ENCODE data around the gene GPR141.
A peak's percentile ranks its signal among the peaks of the same experiment; 100 is the strongest.

The GPR141 gene

DNA sequence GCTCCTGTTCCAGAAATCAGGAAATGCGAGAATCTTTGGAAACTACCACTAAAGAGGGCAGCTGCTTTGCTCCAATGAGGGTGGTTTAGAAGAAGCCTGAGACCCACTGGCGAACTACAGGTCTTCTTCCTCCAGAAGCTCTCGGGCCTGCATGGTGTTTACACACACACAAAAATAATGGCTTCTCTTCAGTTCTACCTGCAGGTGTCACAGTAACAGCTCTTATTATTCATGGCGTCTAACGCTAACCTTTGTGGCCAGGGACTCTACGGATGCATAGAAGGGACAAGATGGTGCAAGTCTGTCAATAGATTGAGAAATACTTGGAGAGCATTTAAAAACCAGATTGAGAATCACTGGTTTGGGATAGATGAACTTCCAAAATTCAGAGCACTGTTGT is 22.4 kb downstream of the GPR141 start:
- peak overlapping the region; percentile 77; the same call in 1 of the 2 replicates for H2AFZ ChIP-seq (ENCODE audit: low read depth, low read length)
- no peaks in the 10 kb centered on the region for H3K36me3 ChIP-seq (replicated peaks; ENCODE audit: low read depth, low read length)
- no peaks in the 10 kb centered on the region for H3K27me3 ChIP-seq (ENCODE audit: low read depth, low read length)
- H4K20me1 ChIP-seq (ENCODE audit: insufficient read depth, low read length): no peaks in the 10 kb centered on the region
- no peak overlapping the region for H3K4me3 ChIP-seq (ENCODE audit: low read length)
- H3K4me1 ChIP-seq (ENCODE audit: low read length): peaks cover 11% of the 10 kb centered on the region
- H3K79me2 ChIP-seq (ENCODE audit: low read length): no peaks in the 10 kb centered on the region
- no peak overlapping the region for H3K27ac ChIP-seq (ENCODE audit: low read length)
- H3K9me3 ChIP-seq (ENCODE audit: insufficient read depth, low read length): no peaks in the 10 kb centered on the region
- peak; percentile 34; the same call in 1 of the 2 replicates for TF ChIP-seq CTCF (IDR thresholded peaks at IDR 0.05; ENCODE audit: low read depth, low read length)
- TF ChIP-seq EZH2phosphoT487 (IDR thresholded peaks at IDR 0.05; ENCODE audit: low read depth): no peak
- H3K9ac ChIP-seq (ENCODE audit: low read length): no peak overlapping the region
- peak overlapping the region; percentile 35 for H3K4me2 ChIP-seq (ENCODE audit: low read length)

- H3K27ac ChIP-seq (ENCODE audit: low read length): no peak overlapping the region
- no peak overlapping the region for H3K4me2 ChIP-seq (ENCODE audit: low read length)
- H2AFZ ChIP-seq (ENCODE audit: low read depth, low read length): no peak overlapping the region
- H3K36me3 ChIP-seq (replicated peaks; ENCODE audit: low read depth, low read length): no peaks in the 10 kb centered on the region
- H4K20me1 ChIP-seq (ENCODE audit: insufficient read depth, low read length): no peaks in the 10 kb centered on the region
- no peak overlapping the region for H3K4me3 ChIP-seq (ENCODE audit: low read length)
- H3K27me3 ChIP-seq (ENCODE audit: low read depth, low read length): no peaks in the 10 kb centered on the region
- no peaks in the 10 kb centered on the region for H3K79me2 ChIP-seq (ENCODE audit: low read length)
- peaks cover 11% of the 10 kb centered on the region for H3K4me1 ChIP-seq (ENCODE audit: low read length)
- no peaks in the 10 kb centered on the region for H3K9me3 ChIP-seq (ENCODE audit: insufficient read depth, low read length)
- H3K9ac ChIP-seq (ENCODE audit: low read length): no peak overlapping the region
- TF ChIP-seq CTCF (IDR thresholded peaks at IDR 0.05; ENCODE audit: low read depth, low read length) (no peak), EZH2phosphoT487 (IDR thresholded peaks at IDR 0.05; ENCODE audit: low read depth) (no peak)
Measured at GRCh38 chr7:37706804-37707203, 23.2 kb downstream of the GPR141 start.

- Histone ChIP-seq H3K27me3 (ENCODE audit: low read depth, low read length) (no peaks in the 10 kb centered on the region), H3K9ac (ENCODE audit: low read length) (no peak overlapping the region), H3K4me3 (ENCODE audit: low read length) (no peak overlapping the region), H3K27ac (ENCODE audit: low read length) (no peak overlapping the region), H3K36me3 (replicated peaks; ENCODE audit: low read depth, low read length) (no peaks in the 10 kb centered on the region), H2AFZ (ENCODE audit: low read depth, low read length) (no peak overlapping the region), H3K9me3 (ENCODE audit: insufficient read depth, low read length) (no peaks in the 10 kb centered on the region), H3K4me1 (ENCODE audit: low read length) (peaks cover 11% of the 10 kb centered on the region), H3K4me2 (ENCODE audit: low read length) (no peak overlapping the region), H3K79me2 (ENCODE audit: low read length) (no peaks in the 10 kb centered on the region), H4K20me1 (ENCODE audit: insufficient read depth, low read length) (no peaks in the 10 kb centered on the region)
- TF ChIP-seq EZH2phosphoT487 (IDR thresholded peaks at IDR 0.05; ENCODE audit: low read depth) (no peak), CTCF (IDR thresholded peaks at IDR 0.05; ENCODE audit: low read depth, low read length) (no peak)
Measured at GRCh38 chr7:37707754-37708485, 24.4 kb downstream of the GPR141 start.

- peak overlapping the region; percentile 8; the same call in 1 of the 2 replicates for H3K4me3 ChIP-seq (ENCODE audit: low read length)
- H2AFZ ChIP-seq (ENCODE audit: low read depth, low read length): no peak overlapping the region
- peak overlapping the region; percentile 50 for H3K4me2 ChIP-seq (ENCODE audit: low read length)
- H3K4me1 ChIP-seq (ENCODE audit: low read length): peaks cover 11% of the 10 kb centered on the region
- no peak overlapping the region for H3K27ac ChIP-seq (ENCODE audit: low read length)
- H3K36me3 ChIP-seq (replicated peaks; ENCODE audit: low read depth, low read length): no peaks in the 10 kb centered on the region
- no peak overlapping the region for H3K9ac ChIP-seq (ENCODE audit: low read length)
- H4K20me1 ChIP-seq (ENCODE audit: insufficient read depth, low read length): no peaks in the 10 kb centered on the region
- H3K79me2 ChIP-seq (ENCODE audit: low read length): no peaks in the 10 kb centered on the region
- TF ChIP-seq EZH2phosphoT487 (IDR thresholded peaks at IDR 0.05; ENCODE audit: low read depth): no peak
- no peak for TF ChIP-seq CTCF (IDR thresholded peaks at IDR 0.05; ENCODE audit: low read depth, low read length)
- no peaks in the 10 kb centered on the region for H3K27me3 ChIP-seq (ENCODE audit: low read depth, low read length)
- H3K9me3 ChIP-seq (ENCODE audit: insufficient read depth, low read length): no peaks in the 10 kb centered on the region
Measured at GRCh38 chr7:37709631-37710509, 26.3 kb downstream of the GPR141 start.
